ENCODE measurements around the gene STK11. TPM values are rescaled to one million over a fixed set of nuclear protein-coding genes. Genes with fewer than 3 reads are reported as not detected.
A peak's percentile ranks its signal among the peaks of the same experiment; 100 is the strongest.

The STK11 gene, protein sequence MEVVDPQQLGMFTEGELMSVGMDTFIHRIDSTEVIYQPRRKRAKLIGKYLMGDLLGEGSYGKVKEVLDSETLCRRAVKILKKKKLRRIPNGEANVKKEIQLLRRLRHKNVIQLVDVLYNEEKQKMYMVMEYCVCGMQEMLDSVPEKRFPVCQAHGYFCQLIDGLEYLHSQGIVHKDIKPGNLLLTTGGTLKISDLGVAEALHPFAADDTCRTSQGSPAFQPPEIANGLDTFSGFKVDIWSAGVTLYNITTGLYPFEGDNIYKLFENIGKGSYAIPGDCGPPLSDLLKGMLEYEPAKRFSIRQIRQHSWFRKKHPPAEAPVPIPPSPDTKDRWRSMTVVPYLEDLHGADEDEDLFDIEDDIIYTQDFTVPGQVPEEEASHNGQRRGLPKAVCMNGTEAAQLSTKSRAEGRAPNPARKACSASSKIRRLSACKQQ
- 10 to 100 TPM; 32.8 to 55.0 (median 52.1) TPM for total RNA-seq

DNA sequence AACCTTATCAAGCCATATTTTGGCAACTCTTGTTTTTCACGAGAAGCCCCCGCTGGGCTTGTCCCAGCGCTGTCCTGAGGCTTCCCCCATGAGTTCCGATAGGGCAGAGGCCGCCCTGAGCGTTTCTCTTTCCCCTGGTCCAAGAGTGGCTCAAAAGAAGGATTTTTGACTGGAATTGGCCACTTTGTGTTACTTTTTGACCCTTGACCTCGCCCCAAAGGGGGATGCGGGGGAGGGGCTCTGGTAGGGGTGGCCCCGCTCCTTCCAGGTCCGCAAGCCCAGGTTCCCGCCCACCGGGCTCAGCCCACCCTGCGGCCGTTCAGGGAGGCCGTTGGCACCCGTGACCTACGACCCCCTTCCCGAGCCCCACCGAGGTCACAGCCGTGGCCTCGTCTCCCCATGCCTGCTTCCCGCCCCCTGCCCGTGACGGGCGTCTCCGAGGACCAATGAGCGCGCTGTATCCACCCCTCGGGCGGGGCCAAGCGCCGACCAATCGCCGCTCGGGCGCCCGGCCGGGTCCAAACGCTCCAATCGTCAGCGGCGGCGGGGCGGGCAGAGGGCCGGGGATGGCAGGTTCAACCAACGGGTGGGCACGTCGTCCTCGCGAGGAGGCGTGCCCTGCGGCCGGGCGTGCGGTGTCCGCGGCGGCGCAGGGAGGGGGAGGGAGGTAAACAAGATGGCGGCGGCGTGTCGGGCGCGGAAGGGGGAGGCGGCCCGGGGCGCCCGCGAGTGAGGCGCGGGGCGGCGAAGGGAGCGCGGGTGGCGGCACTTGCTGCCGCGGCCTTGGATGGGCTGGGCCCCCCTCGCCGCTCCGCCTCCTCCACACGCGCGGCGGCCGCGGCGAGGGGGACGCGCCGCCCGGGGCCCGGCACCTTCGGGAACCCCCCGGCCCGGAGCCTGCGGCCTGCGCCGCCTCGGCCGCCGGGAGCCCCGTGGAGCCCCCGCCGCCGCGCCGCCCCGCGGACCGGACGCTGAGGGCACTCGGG is at the start of gene STK11:
STK11 (plus strand) TSS at position 665 of the 986 bp plus-strand sequence. CDS start 1,136 bp downstream, outside the sequence.
- TF ChIP-seq, protein P1, sequence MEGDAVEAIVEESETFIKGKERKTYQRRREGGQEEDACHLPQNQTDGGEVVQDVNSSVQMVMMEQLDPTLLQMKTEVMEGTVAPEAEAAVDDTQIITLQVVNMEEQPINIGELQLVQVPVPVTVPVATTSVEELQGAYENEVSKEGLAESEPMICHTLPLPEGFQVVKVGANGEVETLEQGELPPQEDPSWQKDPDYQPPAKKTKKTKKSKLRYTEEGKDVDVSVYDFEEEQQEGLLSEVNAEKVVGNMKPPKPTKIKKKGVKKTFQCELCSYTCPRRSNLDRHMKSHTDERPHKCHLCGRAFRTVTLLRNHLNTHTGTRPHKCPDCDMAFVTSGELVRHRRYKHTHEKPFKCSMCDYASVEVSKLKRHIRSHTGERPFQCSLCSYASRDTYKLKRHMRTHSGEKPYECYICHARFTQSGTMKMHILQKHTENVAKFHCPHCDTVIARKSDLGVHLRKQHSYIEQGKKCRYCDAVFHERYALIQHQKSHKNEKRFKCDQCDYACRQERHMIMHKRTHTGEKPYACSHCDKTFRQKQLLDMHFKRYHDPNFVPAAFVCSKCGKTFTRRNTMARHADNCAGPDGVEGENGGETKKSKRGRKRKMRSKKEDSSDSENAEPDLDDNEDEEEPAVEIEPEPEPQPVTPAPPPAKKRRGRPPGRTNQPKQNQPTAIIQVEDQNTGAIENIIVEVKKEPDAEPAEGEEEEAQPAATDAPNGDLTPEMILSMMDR (IDR thresholded peaks at IDR 0.05) = no peak
- TF ChIP-seq POLR2A (IDR thresholded peaks at IDR 0.05) (peak; percentile 51), POLR2AphosphoS5 (IDR thresholded peaks at IDR 0.05) (peak; percentile 64 to 89 (median 74))
- peak within 1 kb of the TSS; percentile 89 to 90 for H3K27ac ChIP-seq
- H3K4me3 ChIP-seq = peak within 1 kb of the TSS; percentile 70 to 93 (median 75)
- peaks cover 7% of the 10 kb centered on the region in 2 donors for H3K4me1 ChIP-seq
- intact Hi-C loops (cut with DNase I; ENCODE audit: low total_unique reads) = no loop called here
- no peaks in the 10 kb centered on the region for H3K36me3 ChIP-seq
- no peaks in the 10 kb centered on the region for H3K27me3 ChIP-seq
- DNase-seq (ENCODE audit: low spot score in 2 of 2) = peak; percentile 99
- no peaks in the 10 kb centered on the region for H3K9me3 ChIP-seq

DNA sequence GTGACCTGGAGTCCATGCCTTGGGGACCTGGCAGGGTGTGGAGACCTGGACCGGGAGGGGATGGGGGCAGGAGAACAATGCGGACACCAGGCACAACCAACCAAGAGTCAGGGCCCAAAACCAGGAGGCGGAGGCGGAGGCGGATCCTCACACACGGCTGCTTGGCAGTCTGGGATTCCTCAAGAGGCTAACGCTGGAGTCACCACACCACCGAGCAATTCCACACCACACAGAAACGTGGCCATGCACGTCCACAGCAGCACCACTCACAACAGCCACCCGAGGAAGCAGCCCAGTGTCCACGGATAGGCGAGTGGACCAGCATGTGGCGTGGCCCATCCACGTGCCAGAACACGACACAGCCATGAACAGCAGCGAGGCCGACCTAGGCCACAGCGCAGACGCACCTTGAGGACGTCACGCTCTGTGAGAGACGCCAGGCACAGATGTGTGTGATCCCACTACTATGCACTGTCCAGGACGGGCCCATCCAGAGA is 49.2 kb upstream of the STK11 start:
- Histone ChIP-seq H3K9me3 (no peaks in the 10 kb centered on the region), H3K4me1 (peaks cover 23 to 29% of the 10 kb centered on the region in 2 donors), H3K4me3 (peak overlapping the region in 1 of 3 donors; percentile 70), H3K27ac (peak overlapping the region; percentile 92 to 98), H3K36me3 (no peaks in the 10 kb centered on the region), H3K27me3 (no peaks in the 10 kb centered on the region)
- no peak for DNase-seq (ENCODE audit: low spot score in 2 of 2)
- no peak for TF ChIP-seq POLR2AphosphoS5 (IDR thresholded peaks at IDR 0.05)
- TF ChIP-seq, protein P1 (IDR thresholded peaks at IDR 0.05) = no peak
- no peak for TF ChIP-seq POLR2A (IDR thresholded peaks at IDR 0.05)
- intact Hi-C loops (cut with DNase I; ENCODE audit: low total_unique reads) = no loop called here

DNA sequence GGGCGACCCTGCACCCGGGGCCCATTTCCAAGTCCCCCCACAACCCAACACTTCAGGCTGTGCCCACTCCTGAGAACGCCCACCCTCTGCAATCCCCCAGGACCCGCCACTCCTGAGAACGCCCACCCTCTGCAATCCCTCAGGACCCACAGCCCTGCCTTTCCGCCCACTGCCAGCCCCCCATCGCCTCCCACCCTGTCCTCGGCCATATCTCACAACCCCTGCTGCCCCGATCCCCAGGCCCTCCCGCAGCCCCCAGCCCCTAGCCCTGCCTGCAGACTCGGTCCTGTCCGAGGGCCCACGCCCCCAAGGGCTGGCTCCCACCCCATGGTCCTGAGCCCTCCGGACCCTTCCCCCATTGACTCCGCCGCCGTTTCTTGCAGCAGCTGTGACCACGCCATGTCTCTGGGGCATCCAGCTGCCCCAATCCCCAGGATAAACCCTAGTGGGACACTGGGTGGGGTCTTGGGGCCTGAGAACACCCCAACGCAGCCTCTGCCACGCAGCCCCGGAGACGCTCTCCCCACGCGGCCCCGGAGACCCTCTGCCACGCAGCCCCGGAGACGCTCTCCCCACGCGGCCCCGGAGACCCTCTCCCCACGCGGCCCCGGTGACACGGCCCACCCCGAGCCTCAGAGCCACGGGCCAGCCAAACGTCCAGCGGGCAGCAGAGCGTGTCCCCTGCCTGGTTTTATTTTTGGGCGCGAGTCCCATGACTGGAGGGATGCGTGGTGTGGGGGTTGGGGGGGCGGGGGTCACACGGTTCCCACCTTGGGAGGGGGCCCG is 48.6 kb upstream of the STK11 start:
- peak overlapping the region; percentile 92 to 98 for H3K27ac ChIP-seq
- intact Hi-C loops (cut with DNase I; ENCODE audit: low total_unique reads) = no loop called here
- no peaks in the 10 kb centered on the region for H3K9me3 ChIP-seq
- H3K4me1 ChIP-seq = peaks cover 23 to 25% of the 10 kb centered on the region in 2 donors
- H3K27me3 ChIP-seq = no peaks in the 10 kb centered on the region
- no peak for DNase-seq (ENCODE audit: low spot score in 2 of 2)
- H3K4me3 ChIP-seq = no peak overlapping the region
- TF ChIP-seq POLR2A (IDR thresholded peaks at IDR 0.05) (no peak), POLR2AphosphoS5 (IDR thresholded peaks at IDR 0.05) (no peak)
- TF ChIP-seq, protein P1 (IDR thresholded peaks at IDR 0.05) = no peak
- H3K36me3 ChIP-seq = no peaks in the 10 kb centered on the region

DNA sequence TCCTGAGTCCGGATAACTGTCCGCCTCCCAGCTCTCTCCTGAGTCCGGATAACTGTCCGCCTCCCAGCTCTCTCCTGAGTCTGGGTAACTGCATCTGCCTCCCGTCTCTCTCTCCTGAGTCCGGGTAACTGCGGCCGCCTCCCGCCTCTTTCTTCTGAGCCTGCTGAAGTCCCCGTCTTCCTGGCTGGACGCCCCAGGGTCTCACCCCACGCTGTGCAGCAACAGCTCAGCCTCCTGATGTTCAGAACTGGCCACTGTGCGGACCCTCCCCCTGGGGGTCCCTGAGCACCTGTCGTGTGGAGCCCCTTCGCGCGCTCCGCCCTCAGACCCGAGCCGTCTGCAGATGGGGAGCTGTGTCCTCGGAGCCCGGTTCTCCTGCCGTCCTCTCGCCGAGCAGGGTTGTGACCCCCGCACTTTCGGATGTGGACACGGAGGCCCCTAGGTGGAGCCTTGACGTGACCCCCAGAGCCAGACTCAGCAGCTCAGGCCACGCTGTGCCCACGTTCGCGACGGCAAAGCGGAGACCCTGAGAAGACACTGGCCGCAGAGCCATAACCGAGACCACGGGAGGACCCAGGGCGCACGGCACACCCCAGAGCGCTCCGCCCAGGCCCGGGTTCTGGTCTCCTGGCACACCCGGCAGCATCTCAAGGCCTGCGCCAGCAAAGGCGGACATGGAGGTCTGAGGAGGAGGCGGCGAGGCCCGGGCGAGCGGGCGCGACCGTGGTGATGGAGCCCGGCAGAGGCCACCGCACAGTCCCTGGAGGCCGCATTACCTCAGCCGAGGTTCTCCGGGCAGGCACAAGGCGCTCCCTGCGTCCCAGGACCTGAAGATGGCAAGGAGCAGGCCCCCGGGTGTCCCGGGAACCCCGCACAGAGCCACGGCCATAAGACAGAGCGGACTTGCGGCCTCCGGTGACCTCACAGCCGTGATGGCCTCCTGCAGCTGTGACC is 47.4 kb upstream of the STK11 start:
- Histone ChIP-seq H3K27me3 (no peaks in the 10 kb centered on the region), H3K4me1 (peaks cover 23 to 25% of the 10 kb centered on the region in 2 donors), H3K4me3 (no peak overlapping the region), H3K9me3 (no peaks in the 10 kb centered on the region), H3K27ac (peak overlapping the region in 1 of 2 donors; percentile 98), H3K36me3 (no peaks in the 10 kb centered on the region)
- intact Hi-C loops (cut with DNase I; ENCODE audit: low total_unique reads) = no loop called here
- TF ChIP-seq POLR2A (IDR thresholded peaks at IDR 0.05) (no peak), POLR2AphosphoS5 (IDR thresholded peaks at IDR 0.05) (no peak)
- TF ChIP-seq, protein P1 (IDR thresholded peaks at IDR 0.05) = no peak
- no peak for DNase-seq (ENCODE audit: low spot score in 2 of 2)

All from breast epithelium (tissue), 4 donors.